Mesenchymal stem cell (in vitro differentiated cells and primary cell): ENCODE data around the gene CLASP2.
A peak's percentile ranks its signal among the peaks of the same experiment; 100 is the strongest.

Experiments
- DNase-seq: peaks from one replicate; pipeline ENCODE4 v3.0.0-alpha.2; 2013
- H2AFZ ChIP-seq: one replicate; pipeline ENCODE4 v1.6.1; 2013; ENCODE audit warnings: low read depth, mild to moderate bottlenecking, control low read depth, inconsistent platforms, low read length, moderate library complexity
- H2AK5ac ChIP-seq: 2 replicates; pipeline ENCODE4 v1.6.1; 2013; ENCODE audit warnings: low read length, moderate library complexity, mild to moderate bottlenecking, inconsistent platforms; ENCODE audit not compliant: severe bottlenecking
- H2BK120ac ChIP-seq: one replicate; pipeline ENCODE4 v1.6.1; 2013; ENCODE audit warnings: low read depth, mild to moderate bottlenecking, inconsistent platforms, low read length, moderate library complexity
- H2BK12ac ChIP-seq, 2 experiments: one replicate each; pipeline ENCODE4 v1.6.1; 2013; ENCODE audit warnings: inconsistent platforms in 2 of 2, low read length in 2 of 2, mild to moderate bottlenecking in 2 of 2, moderate library complexity in 2 of 2, control low read depth in 1 of 2
- H2BK15ac ChIP-seq: one replicate; pipeline ENCODE4 v1.6.1; 2013; ENCODE audit warnings: mild to moderate bottlenecking, low read depth, inconsistent platforms; ENCODE audit not compliant: poor library complexity, severe bottlenecking
- H2BK5ac ChIP-seq: 2 replicates; pipeline ENCODE4 v1.6.1; 2013; ENCODE audit warnings: low read depth, mild to moderate bottlenecking, low read length, control low read depth, inconsistent platforms; ENCODE audit not compliant: poor library complexity, severe bottlenecking
- H3K14ac ChIP-seq, 2 experiments: one replicate each; pipeline ENCODE4 v1.6.1; 2013; ENCODE audit warnings: inconsistent platforms in 2 of 2, low read length in 2 of 2, control low read depth in 1 of 2, mild to moderate bottlenecking in 1 of 2, moderate library complexity in 1 of 2
- H3K18ac ChIP-seq, 2 experiments: one replicate each; pipeline ENCODE4 v1.6.1; 2013; ENCODE audit warnings: inconsistent platforms in 2 of 2, low read length in 2 of 2, control low read depth in 1 of 2, low read depth in 1 of 2, mild to moderate bottlenecking in 1 of 2
- H3K23ac ChIP-seq, 2 experiments: one replicate each; pipeline ENCODE4 v1.6.1; 2013; ENCODE audit warnings: inconsistent platforms in 2 of 2, low read length in 2 of 2, mild to moderate bottlenecking in 2 of 2, moderate library complexity in 2 of 2, control low read depth in 1 of 2
- H3K27ac ChIP-seq: 2 replicates; pipeline ENCODE4 v1.5.1; 2013; ENCODE audit warnings: mild to moderate bottlenecking, moderate library complexity, low read length, control low read depth, inconsistent platforms; ENCODE audit not compliant: poor library complexity, severe bottlenecking
- H3K27me3 ChIP-seq, 2 experiments: 2 replicates each; pipeline versions ENCODE4 v1.6.1 to v1.7.0; 2013; ENCODE audit warnings: low read length in 2 of 2, mild to moderate bottlenecking in 2 of 2, moderate library complexity in 2 of 2, control low read depth in 1 of 2, inconsistent platforms in 1 of 2; ENCODE audit not compliant: control insufficient read depth in 1 of 2, insufficient read depth in 1 of 2
- H3K36me3 ChIP-seq, 2 experiments: 2 replicates each; pipeline versions ENCODE4 v1.6.1 to v1.7.0; 2013; ENCODE audit warnings: low read length in 2 of 2, control low read depth in 1 of 2, inconsistent platforms in 1 of 2, low read depth in 1 of 2, mild to moderate bottlenecking in 1 of 2; ENCODE audit not compliant: insufficient read depth in 2 of 2, control insufficient read depth in 1 of 2
- H3K4ac ChIP-seq, 2 experiments: one replicate each; pipeline ENCODE4 v1.6.1; 2013; ENCODE audit warnings: inconsistent platforms in 2 of 2, low read length in 2 of 2, mild to moderate bottlenecking in 2 of 2, moderate library complexity in 2 of 2, control low read depth in 1 of 2, low read depth in 1 of 2
- H3K4me1 ChIP-seq: 2 replicates; pipeline ENCODE4 v1.6.1; 2013; ENCODE audit warnings: low read depth, low read length, control low read depth; ENCODE audit not compliant: control insufficient read depth, insufficient read depth
- H3K4me2 ChIP-seq: 2 replicates; pipeline ENCODE4 v1.6.1; 2013; ENCODE audit warnings: low read length, mild to moderate bottlenecking, inconsistent platforms; ENCODE audit not compliant: poor library complexity, severe bottlenecking
- H3K4me3 ChIP-seq, 2 experiments: 2 replicates each; pipeline versions ENCODE4 v1.5.1 to v1.7.0; 2013; ENCODE audit warnings: low read length in 2 of 2, mild to moderate bottlenecking in 2 of 2, control low read depth in 1 of 2, low read depth in 1 of 2; ENCODE audit not compliant: insufficient read depth in 1 of 2
- H3K79me1 ChIP-seq: replicated peaks from 2 replicates; pipeline ENCODE4 v1.6.1; 2013; ENCODE audit warnings: mild to moderate bottlenecking, control low read depth, low read length, inconsistent platforms; ENCODE audit not compliant: poor library complexity, severe bottlenecking
- H3K9ac ChIP-seq: 2 replicates; pipeline ENCODE4 v1.7.0; 2013; ENCODE audit warnings: mild to moderate bottlenecking, low read length, moderate library complexity
- H3K9me3 ChIP-seq: 2 replicates; pipeline ENCODE4 v1.7.0; 2013; ENCODE audit warnings: mild to moderate bottlenecking, low read length; ENCODE audit not compliant: control insufficient read depth
- H4K8ac ChIP-seq: one replicate; pipeline ENCODE4 v1.6.1; 2013; ENCODE audit warnings: inconsistent platforms, mild to moderate bottlenecking, low read length, moderate library complexity
- H4K91ac ChIP-seq: one replicate; pipeline ENCODE4 v1.6.1; 2013; ENCODE audit warnings: mild to moderate bottlenecking, low read length, inconsistent platforms
- WGBS: methylation state at CpG from one replicate; pipeline ENCODE4 v1.1.7; 2013; ENCODE audit warnings: mixed read lengths; 5-methylcytosine and 5-hydroxymethylcytosine counted together

Gene CLASP2

DNA sequence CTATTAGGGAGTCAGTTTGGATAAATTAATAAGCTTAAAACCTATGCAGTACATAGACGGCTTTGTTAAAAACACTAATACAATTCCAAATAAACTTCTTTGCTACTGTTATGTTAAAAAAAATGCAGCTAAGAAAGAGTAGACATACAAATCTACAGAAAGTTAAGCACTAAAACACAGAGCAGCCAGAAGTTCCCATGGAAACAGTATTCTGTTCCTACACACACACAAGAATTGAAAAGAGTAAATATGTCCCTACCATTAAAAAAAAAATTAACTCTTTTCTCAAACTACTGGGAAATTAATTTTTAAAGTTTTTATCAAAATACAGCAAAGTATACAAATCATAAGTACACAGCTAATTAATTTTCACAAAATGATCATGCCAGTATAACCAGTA, 71.6 kb downstream of the CLASP2 start:
- H3K27ac ChIP-seq, result no peak overlapping the region
- H3K4me2 ChIP-seq, result no peak overlapping the region

DNA sequence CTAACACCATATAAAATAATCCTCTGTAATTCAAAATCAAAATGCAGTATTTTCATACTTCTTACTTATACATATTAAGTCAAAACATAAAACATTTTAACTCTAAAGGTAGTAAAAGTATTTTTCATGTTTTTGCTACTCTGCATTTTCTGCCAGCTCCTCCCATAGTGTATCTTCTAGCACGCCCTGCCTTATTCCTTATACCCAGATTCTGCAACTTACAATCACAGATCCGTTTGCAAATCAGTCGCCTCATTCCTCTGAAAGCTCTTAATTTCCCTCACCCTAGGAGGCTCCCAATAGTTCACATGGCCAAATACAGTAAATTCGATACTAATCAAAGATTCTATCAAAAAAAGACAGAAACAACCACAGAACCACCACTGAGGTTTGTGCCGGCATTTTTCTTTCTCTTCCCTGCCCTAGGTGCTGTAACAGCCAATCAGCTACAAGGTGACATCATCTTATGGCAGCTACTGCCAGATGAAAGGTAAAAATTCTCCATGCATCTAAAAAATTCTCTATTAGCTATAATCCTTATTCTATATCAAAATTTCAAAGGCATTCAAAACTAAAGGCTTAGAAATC, 72.9 kb downstream of the CLASP2 start:
- Histone ChIP-seq H3K14ac (no peak overlapping the region), H3K4me3 (peak overlapping the region in 1 of 2 experiments; percentile 56), H3K4me2 (no peak overlapping the region), H3K18ac (no peak overlapping the region), H2BK5ac (no peak overlapping the region), H2BK120ac (no peak overlapping the region), H3K4ac (no peak overlapping the region), H3K4me1 (no peaks in the 10 kb centered on the region), H4K91ac (no peak overlapping the region), H2BK12ac (no peak overlapping the region), H4K8ac (no peak overlapping the region), H2AK5ac (no peak overlapping the region), H2BK15ac (no peak overlapping the region), H3K79me1 (peaks cover 7% of the 10 kb centered on the region), H3K9ac (peak overlapping the region; percentile 80), H3K27ac (no peak overlapping the region), H3K36me3 (peaks cover 0 to 6% of the 10 kb centered on the region in 2 experiments), H3K27me3 (no peaks in the 10 kb centered on the region), H2AFZ (no peak overlapping the region), H3K9me3 (no peaks in the 10 kb centered on the region), H3K23ac (no peak overlapping the region)
- peak; percentile 45 for DNase-seq
- 71% methylated on average over 5 of the region's 5 CpGs for WGBS

More for the DNA sequence above, 71.6 kb downstream of the CLASP2 start:
- Histone ChIP-seq H2BK15ac (no peak overlapping the region), H3K23ac (no peak overlapping the region), H2AFZ (no peak overlapping the region), H3K14ac (no peak overlapping the region), H3K4ac (no peak overlapping the region), H4K8ac (no peak overlapping the region), H3K9me3 (no peaks in the 10 kb centered on the region), H3K18ac (no peak overlapping the region), H3K9ac (no peak overlapping the region), H3K36me3 (peaks cover 0 to 6% of the 10 kb centered on the region in 2 experiments), H3K79me1 (peaks cover 7% of the 10 kb centered on the region), H4K91ac (no peak overlapping the region), H2AK5ac (no peak overlapping the region), H2BK120ac (no peak overlapping the region), H2BK5ac (no peak overlapping the region), H3K4me3 (no peak overlapping the region), H3K27me3 (no peaks in the 10 kb centered on the region), H3K4me1 (no peaks in the 10 kb centered on the region), H2BK12ac (no peak overlapping the region)
- no peak for DNase-seq
- WGBS, result no CpG with 5 or more reads among the region's 1 CpG

DNA sequence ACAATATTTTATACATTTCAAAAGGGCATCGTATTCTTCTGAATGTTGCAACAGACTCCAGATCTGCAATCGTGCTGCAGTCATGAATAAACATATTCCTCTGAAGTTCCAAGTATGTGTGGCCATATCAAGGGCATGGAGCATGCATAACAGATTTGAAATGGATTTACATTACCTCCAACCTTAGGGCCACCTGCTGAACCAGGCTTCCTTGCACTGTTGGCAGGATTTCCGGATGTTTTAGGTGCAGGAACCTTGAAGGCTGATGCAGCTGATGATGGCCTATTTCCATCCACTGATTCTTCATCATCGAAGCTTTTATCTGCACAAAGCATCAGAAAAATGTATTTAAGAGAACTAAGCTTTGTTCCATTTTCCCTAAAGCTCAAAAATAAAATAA, 73.5 kb downstream of the CLASP2 start:
- Histone ChIP-seq H3K23ac (no peak overlapping the region), H4K8ac (no peak overlapping the region), H3K18ac (no peak overlapping the region), H3K4ac (no peak overlapping the region), H4K91ac (no peak overlapping the region), H3K4me1 (no peaks in the 10 kb centered on the region), H3K36me3 (peaks cover 0 to 8% of the 10 kb centered on the region in 2 experiments), H3K4me3 (no peak overlapping the region), H3K79me1 (peaks cover 7% of the 10 kb centered on the region), H3K4me2 (no peak overlapping the region), H3K9ac (no peak overlapping the region), H2BK12ac (no peak overlapping the region), H3K9me3 (no peaks in the 10 kb centered on the region), H2BK120ac (no peak overlapping the region), H2AFZ (no peak overlapping the region), H3K14ac (no peak overlapping the region), H3K27me3 (no peaks in the 10 kb centered on the region), H2BK5ac (no peak overlapping the region), H2AK5ac (no peak overlapping the region), H3K27ac (no peak overlapping the region), H2BK15ac (no peak overlapping the region)
- WGBS, result 87% methylated on average over 3 of the region's 4 CpGs
- no peak for DNase-seq

- Histone ChIP-seq H2AK5ac (no peak overlapping the region), H3K9me3 (no peaks in the 10 kb centered on the region), H2BK5ac (no peak overlapping the region), H3K18ac (no peak overlapping the region), H3K4me3 (no peak overlapping the region), H3K4me1 (no peaks in the 10 kb centered on the region), H2BK120ac (no peak overlapping the region), H3K23ac (no peak overlapping the region), H3K27me3 (no peaks in the 10 kb centered on the region), H4K8ac (no peak overlapping the region), H3K4me2 (no peak overlapping the region), H3K27ac (no peak overlapping the region), H3K14ac (no peak overlapping the region), H3K36me3 (peaks cover 0 to 13% of the 10 kb centered on the region in 2 experiments), H2BK15ac (no peak overlapping the region), H3K79me1 (peaks cover 8% of the 10 kb centered on the region), H2BK12ac (no peak overlapping the region), H3K4ac (no peak overlapping the region), H3K9ac (no peak overlapping the region), H4K91ac (no peak overlapping the region), H2AFZ (no peak overlapping the region)
- no peak for DNase-seq
- WGBS, result 100% methylated on average over 1 of the region's 2 CpGs
Observed at GRCh38 chr3:33642806-33643205, 75.2 kb downstream of the CLASP2 start.
